Fibroblast of lung (primary cell): ENCODE data around the gene PCSK7.

Source experiments
- CTCF ChIP-seq, 2 donors: IDR thresholded peaks in 1 of 2; conservative IDR thresholded peaks in 1 of 2; 1 replicate in 1 of 2; 2 replicates in 1 of 2; pipeline ENCODE4 v1.5.1; 2011 to 2012; ENCODE audit warnings: low read length in 2 of 2, control low read depth in 1 of 2, inconsistent platforms in 1 of 2, low read depth in 1 of 2, mild to moderate bottlenecking in 1 of 2
- EZH2 ChIP-seq: IDR thresholded peaks from 2 replicates; pipeline ENCODE4 v1.5.1; 2012; ENCODE audit warnings: low read length, control low read depth, mild to moderate bottlenecking; ENCODE audit errors: missing control alignments

DNA sequence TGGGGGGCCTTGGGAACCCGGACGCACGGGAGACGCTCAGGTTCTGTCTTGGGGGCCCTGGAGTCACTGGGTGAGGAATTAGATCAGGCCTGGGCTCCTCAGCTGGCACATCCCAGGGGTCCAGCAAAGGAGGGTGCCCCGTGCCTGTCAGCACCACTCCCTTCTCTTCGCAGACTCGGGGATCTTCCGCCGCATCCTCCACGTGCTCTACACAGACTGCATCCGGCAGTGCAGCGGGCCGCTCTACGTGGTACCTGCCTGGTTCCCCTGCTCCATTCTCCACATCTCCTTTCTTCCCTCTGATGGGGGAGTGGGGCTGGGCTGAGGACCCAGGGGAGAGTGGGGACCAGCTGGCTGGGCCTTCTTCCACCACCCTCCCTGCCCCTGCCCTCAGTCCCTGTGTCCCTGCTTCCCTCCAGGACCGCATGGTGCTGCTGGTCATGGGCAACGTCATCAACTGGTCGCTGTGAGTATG is 39.4 kb downstream of the PCSK7 start:
- TF ChIP-seq CTCF (conservative IDR thresholded peaks at IDR 0.05 in 1 of 2, IDR thresholded peaks at IDR 0.05 in 1 of 2; ENCODE audit: low read depth in 1 of 2, low read length in 2 of 2) (no peak), EZH2 (no peak)
